Type B pancreatic cell (in vitro differentiated cells): Measurements from ENCODE around the gene PCDHGC5. TPM values are rescaled to one million over a fixed set of nuclear protein-coding genes. Genes with fewer than 3 reads are reported as not detected.
A peak's percentile ranks its signal among the peaks of the same experiment; 100 is the strongest.

Experiments used
- DNase-seq: peaks from one replicate; pipeline ENCODE4 v3.0.0; 2021; ENCODE audit warnings: mixed read lengths; ENCODE audit not compliant: unreplicated experiment; ENCODE audit errors: extremely low spot score
- H3K27ac Mint-ChIP-seq: 2 replicates; pipeline ENCODE4 v1.8.0; 2021; ENCODE audit warnings: mild to moderate bottlenecking, mixed read lengths
- H3K27me3 Mint-ChIP-seq: 2 replicates; pipeline ENCODE4 v1.8.0; 2021; ENCODE audit warnings: mixed read lengths
- H3K36me3 Mint-ChIP-seq: 2 replicates; pipeline ENCODE4 v1.8.0; 2021; ENCODE audit warnings: mixed read lengths
- H3K4me1 Mint-ChIP-seq: one replicate; pipeline ENCODE4 v1.8.0; 2021; ENCODE audit warnings: mixed read lengths; ENCODE audit not compliant: unreplicated experiment
- H3K4me3 Mint-ChIP-seq: 2 replicates; pipeline ENCODE4 v1.8.0; 2021; ENCODE audit warnings: mild to moderate bottlenecking, mixed read lengths
- H3K9me3 Mint-ChIP-seq: 2 replicates; pipeline ENCODE4 v1.8.0; 2021; ENCODE audit warnings: mixed read lengths
- total RNA-seq: library from RNA; stranded (reverse); gene quantifications from 2 replicates; pipeline ENCODE4 v1.2.1, GENCODE V29; 2021; ENCODE audit warnings: low replicate concordance
- TF ChIP-seq, protein P1 (sequence below): fragments of 200-600 bp; sonication (generic); conservative IDR thresholded peaks from 2 replicates; pipeline ENCODE4 v1.5.0; 2021; ENCODE audit warnings: antibody characterized with exemption, mild to moderate bottlenecking

PCDHGC5 gene
- total RNA-seq, 1 donor from 2014 or later = 1.9 TPM

DNA sequence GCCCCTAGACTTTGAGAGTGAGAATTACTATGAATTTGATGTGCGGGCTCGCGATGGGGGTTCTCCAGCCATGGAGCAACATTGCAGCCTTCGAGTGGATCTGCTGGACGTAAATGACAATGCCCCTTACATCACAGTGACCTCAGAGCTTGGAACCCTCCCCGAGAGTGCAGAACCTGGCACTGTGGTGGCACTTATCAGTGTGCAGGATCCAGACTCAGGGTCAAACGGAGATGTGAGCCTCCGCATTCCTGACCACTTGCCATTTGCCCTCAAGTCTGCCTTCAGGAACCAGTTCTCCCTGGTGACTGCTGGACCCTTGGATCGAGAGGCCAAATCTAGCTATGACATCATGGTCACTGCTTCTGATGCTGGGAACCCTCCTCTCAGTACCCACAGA is 2.8 kb upstream of the PCDHGC5 start:
- H3K4me1 Mint-ChIP-seq = peaks cover 20% of the 10 kb centered on the region
- peaks cover 62% of the 10 kb centered on the region for H3K36me3 Mint-ChIP-seq
- peak overlapping the region; percentile 25 for H3K4me3 Mint-ChIP-seq
- peaks cover 5% of the 10 kb centered on the region for H3K9me3 Mint-ChIP-seq
- H3K27ac Mint-ChIP-seq = no peak overlapping the region
- peaks cover 23% of the 10 kb centered on the region for H3K27me3 Mint-ChIP-seq
- TF ChIP-seq, protein P1, sequence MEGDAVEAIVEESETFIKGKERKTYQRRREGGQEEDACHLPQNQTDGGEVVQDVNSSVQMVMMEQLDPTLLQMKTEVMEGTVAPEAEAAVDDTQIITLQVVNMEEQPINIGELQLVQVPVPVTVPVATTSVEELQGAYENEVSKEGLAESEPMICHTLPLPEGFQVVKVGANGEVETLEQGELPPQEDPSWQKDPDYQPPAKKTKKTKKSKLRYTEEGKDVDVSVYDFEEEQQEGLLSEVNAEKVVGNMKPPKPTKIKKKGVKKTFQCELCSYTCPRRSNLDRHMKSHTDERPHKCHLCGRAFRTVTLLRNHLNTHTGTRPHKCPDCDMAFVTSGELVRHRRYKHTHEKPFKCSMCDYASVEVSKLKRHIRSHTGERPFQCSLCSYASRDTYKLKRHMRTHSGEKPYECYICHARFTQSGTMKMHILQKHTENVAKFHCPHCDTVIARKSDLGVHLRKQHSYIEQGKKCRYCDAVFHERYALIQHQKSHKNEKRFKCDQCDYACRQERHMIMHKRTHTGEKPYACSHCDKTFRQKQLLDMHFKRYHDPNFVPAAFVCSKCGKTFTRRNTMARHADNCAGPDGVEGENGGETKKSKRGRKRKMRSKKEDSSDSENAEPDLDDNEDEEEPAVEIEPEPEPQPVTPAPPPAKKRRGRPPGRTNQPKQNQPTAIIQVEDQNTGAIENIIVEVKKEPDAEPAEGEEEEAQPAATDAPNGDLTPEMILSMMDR = no peak
- DNase-seq = no peak

DNA sequence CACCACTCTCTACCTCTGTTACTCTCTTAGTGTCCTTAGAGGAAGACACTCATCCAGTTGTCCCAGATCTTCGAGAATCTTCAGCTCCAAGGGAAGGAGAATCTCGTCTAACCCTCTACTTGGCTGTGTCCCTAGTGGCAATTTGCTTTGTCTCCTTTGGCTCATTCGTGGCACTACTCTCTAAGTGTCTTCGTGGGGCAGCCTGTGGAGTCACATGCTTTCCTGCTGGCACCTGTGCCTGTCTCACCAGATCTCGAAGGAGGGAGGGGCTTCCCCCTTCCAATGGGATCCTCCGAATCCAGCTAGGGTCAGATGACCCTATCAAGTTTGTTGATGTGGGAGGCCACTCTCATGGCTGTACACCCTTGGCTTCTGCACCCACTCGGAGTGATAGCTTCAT is 1.8 kb upstream of the PCDHGC5 start:
- H3K36me3 Mint-ChIP-seq = peaks cover 62% of the 10 kb centered on the region
- peaks cover 20% of the 10 kb centered on the region for H3K4me1 Mint-ChIP-seq
- no peak overlapping the region for H3K27ac Mint-ChIP-seq
- H3K4me3 Mint-ChIP-seq = peak overlapping the region; percentile 39
- no peak for DNase-seq
- H3K27me3 Mint-ChIP-seq = peaks cover 28% of the 10 kb centered on the region
- TF ChIP-seq, protein P1 = no peak
- H3K9me3 Mint-ChIP-seq = peaks cover 5% of the 10 kb centered on the region

DNA sequence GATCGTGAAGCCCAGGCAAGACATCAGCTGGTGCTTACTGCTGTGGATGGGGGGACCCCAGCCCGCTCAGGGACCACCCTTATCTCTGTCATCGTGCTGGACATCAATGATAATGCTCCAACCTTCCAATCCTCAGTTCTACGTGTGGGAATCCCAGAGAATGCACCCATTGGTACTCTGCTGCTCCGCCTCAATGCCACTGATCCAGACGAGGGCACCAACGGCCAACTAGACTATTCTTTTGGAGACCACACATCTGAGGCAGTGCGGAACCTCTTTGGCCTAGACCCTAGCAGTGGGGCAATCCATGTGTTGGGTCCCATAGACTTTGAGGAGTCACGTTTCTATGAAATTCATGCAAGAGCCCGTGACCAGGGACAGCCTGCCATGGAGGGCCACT is 960 bp downstream of the PCDHGC5 start:
- no peak overlapping the region for H3K4me3 Mint-ChIP-seq
- peaks cover 24% of the 10 kb centered on the region for H3K27me3 Mint-ChIP-seq
- H3K36me3 Mint-ChIP-seq = peaks cover 45% of the 10 kb centered on the region
- H3K27ac Mint-ChIP-seq = no peak overlapping the region
- H3K9me3 Mint-ChIP-seq = peaks cover 5% of the 10 kb centered on the region
- peaks cover 5% of the 10 kb centered on the region for H3K4me1 Mint-ChIP-seq
- no peak for DNase-seq
- TF ChIP-seq, protein P1 = no peak

DNA sequence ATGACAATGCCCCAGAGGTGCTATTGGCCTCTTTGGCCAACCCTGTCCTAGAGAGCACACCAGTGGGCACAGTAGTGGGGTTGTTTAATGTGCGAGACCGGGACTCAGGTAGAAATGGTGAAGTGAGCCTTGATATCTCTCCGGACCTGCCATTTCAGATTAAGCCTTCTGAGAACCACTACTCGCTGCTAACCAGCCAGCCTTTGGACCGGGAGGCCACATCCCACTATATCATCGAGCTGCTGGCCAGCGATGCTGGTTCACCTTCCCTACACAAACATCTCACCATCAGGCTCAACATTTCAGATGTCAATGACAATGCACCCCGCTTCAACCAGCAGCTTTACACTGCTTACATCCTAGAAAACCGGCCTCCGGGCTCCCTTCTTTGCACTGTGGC is 1.4 kb downstream of the PCDHGC5 start:
- DNase-seq = no peak
- H3K4me3 Mint-ChIP-seq = no peak overlapping the region
- peaks cover 5% of the 10 kb centered on the region for H3K9me3 Mint-ChIP-seq
- H3K27me3 Mint-ChIP-seq = peaks cover 21% of the 10 kb centered on the region
- TF ChIP-seq, protein P1 = no peak
- H3K36me3 Mint-ChIP-seq = peaks cover 42% of the 10 kb centered on the region
- H3K27ac Mint-ChIP-seq = no peak overlapping the region
- H3K4me1 Mint-ChIP-seq = peaks cover 7% of the 10 kb centered on the region

DNA sequence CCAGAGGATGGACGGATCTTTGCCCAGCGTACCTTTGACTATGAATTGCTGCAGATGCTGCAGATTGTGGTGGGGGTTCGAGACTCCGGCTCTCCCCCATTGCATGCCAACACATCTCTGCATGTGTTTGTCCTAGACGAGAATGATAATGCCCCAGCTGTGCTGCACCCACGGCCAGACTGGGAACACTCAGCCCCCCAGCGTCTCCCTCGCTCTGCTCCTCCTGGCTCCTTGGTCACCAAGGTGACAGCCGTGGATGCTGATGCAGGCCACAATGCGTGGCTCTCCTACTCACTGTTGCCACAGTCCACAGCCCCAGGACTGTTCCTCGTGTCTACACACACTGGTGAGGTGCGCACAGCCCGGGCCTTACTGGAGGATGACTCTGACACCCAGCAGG is 1.9 kb downstream of the PCDHGC5 start:
- TF ChIP-seq, protein P1 = no peak
- Mint-ChIP-seq H3K27ac (no peak overlapping the region), H3K4me3 (no peak overlapping the region), H3K9me3 (peaks cover 5% of the 10 kb centered on the region), H3K27me3 (peaks cover 26% of the 10 kb centered on the region), H3K36me3 (peaks cover 44% of the 10 kb centered on the region), H3K4me1 (peaks cover 12% of the 10 kb centered on the region)
- DNase-seq = no peak
